ENCODE measurements around the gene ZNF469. TPM values are rescaled to one million over a fixed set of nuclear protein-coding genes. Genes with fewer than 3 reads are reported as not detected.
"Not testable (repeated sequence)": the region's sequence is repeated elsewhere in the genome, so short reads cannot be mapped to it uniquely, and the experiment has no call there.

Gene ZNF469
- total and polyA plus RNA-seq, 8 donors, result 0.14 to 2.0 (median 0.34) TPM

DNA sequence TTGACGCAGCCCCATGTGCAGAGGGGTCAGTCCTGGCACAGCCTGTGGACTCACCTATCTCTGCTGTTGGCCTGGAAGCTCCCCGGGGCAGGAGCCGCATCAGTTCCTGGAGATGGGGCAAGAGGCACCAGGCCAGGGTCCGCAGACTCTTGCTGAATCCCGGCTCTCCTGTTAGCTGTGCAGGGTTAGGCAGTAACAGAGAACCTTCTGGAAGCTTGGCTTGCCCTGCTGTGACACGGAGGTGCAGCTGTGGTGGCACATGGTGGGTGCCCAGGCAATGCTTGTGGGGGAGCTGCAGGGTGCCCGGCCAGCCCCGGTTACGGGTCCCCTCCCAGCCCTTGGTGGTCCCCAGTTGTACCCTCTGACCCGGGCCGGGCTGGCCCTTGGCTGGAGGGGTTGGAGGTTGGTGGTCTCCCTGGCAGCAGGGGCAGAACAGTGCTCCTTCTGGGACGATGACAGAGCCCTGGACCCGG is 26.0 kb upstream of the ZNF469 start:
- intact Hi-C loops (cut with DNase I), result no loop called here
- Histone ChIP-seq H3K9me3 (no peaks in the 10 kb centered on the region), H3K4me3 (no peak overlapping the region), H3K4me1 (no peaks in the 10 kb centered on the region), H3K27ac (no peak overlapping the region), H3K36me3 (no peaks in the 10 kb centered on the region), H3K27me3 (no peaks in the 10 kb centered on the region)
- WGBS, 2 donors, result 70 to 82% methylated on average over 13 of the region's 13 CpGs
- DNase-seq (peak in 3 of 6 donors; percentile 11 to 54 (median 54)), FAIRE-seq (no peak), ATAC-seq (no peak)
- TF ChIP-seq CTCF (IDR thresholded peaks at IDR 0.05), result no peak

- TF ChIP-seq CTCF (IDR thresholded peaks at IDR 0.05), result no peak
- no peak for FAIRE-seq
- peak in 3 of 6 donors; percentile 18 to 38 (median 38) for DNase-seq
- Histone ChIP-seq H3K9me3 (no peaks in the 10 kb centered on the region), H3K4me3 (no peak overlapping the region), H3K4me1 (no peaks in the 10 kb centered on the region), H3K36me3 (no peaks in the 10 kb centered on the region), H3K27me3 (no peaks in the 10 kb centered on the region), H3K27ac (no peak overlapping the region)
- WGBS, 2 donors, result 80 to 86% methylated on average over 26 of the region's 26 CpGs
- intact Hi-C loops (cut with DNase I), result no loop called here
- ATAC-seq, result no peak
Observed at GRCh38 chr16:88357317-88358022, 25.3 kb upstream of the ZNF469 start.

- WGBS, 2 donors, result 39% methylated on average over 16 of the region's 16 CpGs
Observed at GRCh38 chr16:88358023-88358420, 24.7 kb upstream of the ZNF469 start.

GRCh38 chr16:88359008-88359407 is 23.8 kb upstream of the ZNF469 start:
- H3K36me3 ChIP-seq, result no peaks in the 10 kb centered on the region
- no peak overlapping the region for H3K27ac ChIP-seq
- DNase-seq, result peak in 1 of 6 donors; percentile 32
- no peaks in the 10 kb centered on the region for H3K4me1 ChIP-seq
- no peak for TF ChIP-seq CTCF (IDR thresholded peaks at IDR 0.05)
- H3K27me3 ChIP-seq, result no peaks in the 10 kb centered on the region
- intact Hi-C loops (cut with DNase I), result no loop called here
- no peaks in the 10 kb centered on the region for H3K9me3 ChIP-seq
- H3K4me3 ChIP-seq, result no peak overlapping the region
- 75 to 86% methylated on average over 21 of the region's 21 CpGs for WGBS, 2 donors
- ATAC-seq, result no peak
- FAIRE-seq, result no peak

More at GRCh38 chr16:88358023-88358420, 24.7 kb upstream of the ZNF469 start:
- ATAC-seq (no peak), FAIRE-seq (no peak), DNase-seq (peak in 3 of 6 donors; percentile 9 to 45 (median 36))
- no peaks in the 10 kb centered on the region for H3K9me3 ChIP-seq
- H3K27ac ChIP-seq, result no peak overlapping the region
- no peaks in the 10 kb centered on the region for H3K4me1 ChIP-seq
- H3K27me3 ChIP-seq, result no peaks in the 10 kb centered on the region
- no peak for TF ChIP-seq CTCF (IDR thresholded peaks at IDR 0.05)
- H3K36me3 ChIP-seq, result no peaks in the 10 kb centered on the region
- intact Hi-C loops (cut with DNase I), result no loop called here
- H3K4me3 ChIP-seq, result no peak overlapping the region

DNA sequence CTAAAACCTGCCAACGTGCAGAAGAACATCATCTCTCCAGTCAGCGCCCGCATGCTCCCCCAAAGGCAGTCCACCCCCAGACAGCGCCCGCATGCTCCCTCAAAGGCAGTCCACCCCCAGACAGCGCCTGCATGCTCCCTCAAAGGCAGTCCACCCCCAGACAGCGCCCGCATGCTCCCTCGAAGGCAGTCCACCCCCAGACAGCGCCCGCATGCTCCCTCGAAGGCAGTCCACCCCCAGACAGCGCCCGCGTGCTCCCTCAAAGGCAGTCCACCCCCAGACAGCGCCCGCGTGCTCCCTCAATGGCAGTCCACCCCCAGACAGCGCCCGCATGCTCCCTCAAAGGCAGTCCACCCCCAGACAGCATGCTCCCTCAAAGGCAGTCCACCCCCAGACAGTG is 22.4 kb upstream of the ZNF469 start:
- H3K36me3 ChIP-seq; H3K27ac ChIP-seq; H3K9me3 ChIP-seq; ATAC-seq; H3K4me3 ChIP-seq; H3K27me3 ChIP-seq; FAIRE-seq; H3K4me1 ChIP-seq; intact Hi-C loops (cut with DNase I): not testable (repeated sequence)
- DNase-seq, result peak in 2 of 6 donors; percentile 3 to 21
- 82 to 89% methylated on average over 15 to 20 of the region's 20 CpGs for WGBS, 2 donors
